IPS DF 6.9 (cell line): Measurements from ENCODE around the gene ZFPM1.

Source experiments
- DNase-seq: peaks from one replicate; pipeline ENCODE4 v3.0.0-alpha.2; 2013; ENCODE audit warnings: low read depth, low spot score
- H3K27ac ChIP-seq: one replicate; pipeline ENCODE4 v1.5.1; 2013; ENCODE audit warnings: low read length, control low read depth
- H3K27me3 ChIP-seq: 2 replicates; pipeline ENCODE4 v1.6.1; 2013; ENCODE audit warnings: mild to moderate bottlenecking, low read length; ENCODE audit not compliant: control insufficient read depth, insufficient read depth
- H3K36me3 ChIP-seq: 2 replicates; pipeline ENCODE4 v1.6.1; 2013; ENCODE audit warnings: low read length; ENCODE audit not compliant: control insufficient read depth, insufficient read depth
- H3K4me1 ChIP-seq: 2 replicates; pipeline ENCODE4 v1.6.1; 2013; ENCODE audit warnings: low read length; ENCODE audit not compliant: control insufficient read depth, insufficient read depth
- H3K4me3 ChIP-seq: 2 replicates; pipeline ENCODE4 v1.5.1; 2013; ENCODE audit warnings: mild to moderate bottlenecking, low read length
- H3K9me3 ChIP-seq: 2 replicates; pipeline ENCODE4 v1.6.1; 2013; ENCODE audit warnings: low read length, inconsistent platforms; ENCODE audit not compliant: control insufficient read depth, insufficient read depth
- WGBS: extraction: QIAGEN DNeasy Blood & Tissue Kit; methylation state at CpG from one replicate; pipeline ENCODE4 v1.1.7; 2013; ENCODE audit warnings: mixed read lengths, missing lambda C conversion rate; ENCODE audit not compliant: insufficient read length, insufficient coverage; 5-methylcytosine and 5-hydroxymethylcytosine counted together

Gene ZFPM1

DNA sequence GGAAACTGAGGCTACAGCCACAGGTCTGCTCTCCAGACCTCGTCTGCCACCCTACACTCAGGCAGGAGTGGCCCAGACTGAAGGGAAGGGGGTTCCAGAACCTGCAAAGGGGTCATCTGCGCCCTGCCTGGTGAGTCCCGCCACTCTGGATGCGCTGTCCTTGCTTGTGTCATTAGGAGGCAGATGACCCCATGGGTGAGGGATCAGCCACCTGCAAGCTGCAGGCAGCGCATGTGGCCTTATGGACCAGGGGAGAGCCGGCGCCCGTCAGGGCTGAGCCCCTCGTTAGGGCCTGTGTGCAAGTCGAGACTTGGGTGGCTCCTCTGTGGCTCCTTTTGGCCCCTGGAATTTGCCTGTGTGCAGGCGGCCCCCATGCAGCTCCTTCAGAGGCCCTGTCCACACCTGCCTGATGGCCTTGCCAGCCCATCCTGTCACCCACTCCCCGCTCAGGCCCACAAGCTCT lies 5.7 kb downstream of the ZFPM1 start:
- Histone ChIP-seq H3K9me3 (no peaks in the 10 kb centered on the region), H3K4me3 (no peak overlapping the region), H3K4me1 (peaks cover 11% of the 10 kb centered on the region), H3K27ac (no peak overlapping the region), H3K36me3 (no peaks in the 10 kb centered on the region), H3K27me3 (peaks cover 28% of the 10 kb centered on the region)
- no CpG with 5 or more reads among the region's 12 CpGs for WGBS
- DNase-seq: no peak

DNA sequence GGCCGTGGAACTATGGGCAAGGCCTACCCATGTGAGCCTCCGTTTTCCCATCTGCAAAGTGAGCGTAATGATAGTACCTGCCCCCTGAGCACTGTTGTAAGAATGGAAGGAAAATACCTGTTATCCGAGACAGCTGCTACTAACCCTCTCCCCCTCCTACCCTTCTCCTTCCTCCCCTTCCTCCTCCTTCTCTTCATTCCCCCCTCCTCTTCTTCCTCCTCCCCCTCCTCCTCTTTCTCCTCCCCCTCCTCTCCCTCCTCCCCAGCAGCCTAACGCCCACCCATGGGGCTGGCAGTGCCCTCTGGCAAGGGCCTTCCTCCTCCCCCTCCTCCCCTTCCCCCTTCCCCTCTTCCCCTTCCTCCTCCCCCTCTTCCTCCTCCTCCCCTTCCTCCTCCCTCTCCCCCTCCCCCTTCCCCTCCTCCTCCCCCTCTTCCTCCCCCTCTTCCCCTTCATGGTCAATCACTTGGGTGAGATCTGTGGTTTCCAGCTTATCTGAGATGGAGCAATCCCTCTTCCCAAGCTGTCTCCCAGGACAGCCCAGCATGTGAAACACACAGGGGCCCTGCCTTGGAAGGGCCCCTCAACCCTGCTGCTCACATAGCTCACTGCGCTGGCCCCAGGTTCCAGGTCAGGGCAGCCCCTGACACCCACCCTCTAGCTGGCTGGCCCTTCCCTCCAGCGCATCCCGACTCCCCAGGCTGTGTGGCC lies 6.4 kb downstream of the ZFPM1 start:
- Histone ChIP-seq H3K4me1 (peaks cover 7% of the 10 kb centered on the region), H3K4me3 (no peak overlapping the region), H3K9me3 (no peaks in the 10 kb centered on the region), H3K36me3 (no peaks in the 10 kb centered on the region), H3K27me3 (peaks cover 20% of the 10 kb centered on the region), H3K27ac (no peak overlapping the region)
- no CpG with 5 or more reads among the region's 8 CpGs for WGBS
- no peak for DNase-seq

DNA sequence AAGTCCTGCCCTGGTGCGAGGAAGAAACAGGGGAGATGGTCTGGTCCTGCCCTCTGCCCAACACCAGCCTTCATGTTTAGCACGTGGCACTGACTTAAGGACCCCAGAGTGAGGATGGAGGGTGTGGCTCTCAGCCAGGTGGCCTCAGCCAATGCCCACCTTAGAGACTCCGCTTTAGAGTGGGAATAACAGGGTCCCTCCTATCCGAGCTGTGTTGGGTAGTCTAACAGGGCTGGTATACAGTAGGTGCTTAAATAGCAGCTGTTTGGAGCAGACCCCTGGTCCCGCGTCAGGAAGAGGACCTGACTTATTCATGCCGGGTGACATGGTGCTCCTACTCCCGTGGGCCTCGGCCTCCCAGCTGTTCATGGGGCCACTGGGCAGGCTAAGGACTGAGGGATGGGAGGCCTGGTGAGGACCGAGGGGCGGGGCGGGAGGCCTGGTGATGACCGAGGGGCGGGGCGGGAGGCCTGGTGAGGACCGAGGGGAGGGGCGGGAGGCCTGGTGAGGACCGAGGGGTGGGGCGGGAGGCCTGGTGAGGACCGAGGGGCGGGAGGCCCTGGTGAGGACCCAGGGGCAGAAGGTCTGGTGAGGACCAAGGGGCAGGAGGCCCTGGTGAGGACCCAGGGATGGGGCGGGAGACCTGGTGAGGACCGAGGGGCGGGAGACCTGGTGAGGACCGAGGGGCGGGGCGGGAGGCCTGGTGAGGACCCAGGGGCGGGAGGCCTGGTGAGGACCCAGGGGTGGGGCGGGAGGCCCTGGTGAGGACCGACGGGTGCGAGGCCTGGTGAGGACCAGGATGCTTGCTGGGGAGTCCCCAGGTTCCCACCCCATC lies 7.6 kb downstream of the ZFPM1 start:
- H3K4me3 ChIP-seq: no peak overlapping the region
- no CpG with 5 or more reads among the region's 32 CpGs for whole genome bisulfite sequencing
- peaks cover 6% of the 10 kb centered on the region for H3K4me1 ChIP-seq
- no peak for DNase-seq
- H3K27me3 ChIP-seq: peaks cover 14% of the 10 kb centered on the region; the same call in 1 of the 2 replicates
- no peaks in the 10 kb centered on the region for H3K9me3 ChIP-seq
- H3K36me3 ChIP-seq: no peaks in the 10 kb centered on the region
- no peak overlapping the region for H3K27ac ChIP-seq

DNA sequence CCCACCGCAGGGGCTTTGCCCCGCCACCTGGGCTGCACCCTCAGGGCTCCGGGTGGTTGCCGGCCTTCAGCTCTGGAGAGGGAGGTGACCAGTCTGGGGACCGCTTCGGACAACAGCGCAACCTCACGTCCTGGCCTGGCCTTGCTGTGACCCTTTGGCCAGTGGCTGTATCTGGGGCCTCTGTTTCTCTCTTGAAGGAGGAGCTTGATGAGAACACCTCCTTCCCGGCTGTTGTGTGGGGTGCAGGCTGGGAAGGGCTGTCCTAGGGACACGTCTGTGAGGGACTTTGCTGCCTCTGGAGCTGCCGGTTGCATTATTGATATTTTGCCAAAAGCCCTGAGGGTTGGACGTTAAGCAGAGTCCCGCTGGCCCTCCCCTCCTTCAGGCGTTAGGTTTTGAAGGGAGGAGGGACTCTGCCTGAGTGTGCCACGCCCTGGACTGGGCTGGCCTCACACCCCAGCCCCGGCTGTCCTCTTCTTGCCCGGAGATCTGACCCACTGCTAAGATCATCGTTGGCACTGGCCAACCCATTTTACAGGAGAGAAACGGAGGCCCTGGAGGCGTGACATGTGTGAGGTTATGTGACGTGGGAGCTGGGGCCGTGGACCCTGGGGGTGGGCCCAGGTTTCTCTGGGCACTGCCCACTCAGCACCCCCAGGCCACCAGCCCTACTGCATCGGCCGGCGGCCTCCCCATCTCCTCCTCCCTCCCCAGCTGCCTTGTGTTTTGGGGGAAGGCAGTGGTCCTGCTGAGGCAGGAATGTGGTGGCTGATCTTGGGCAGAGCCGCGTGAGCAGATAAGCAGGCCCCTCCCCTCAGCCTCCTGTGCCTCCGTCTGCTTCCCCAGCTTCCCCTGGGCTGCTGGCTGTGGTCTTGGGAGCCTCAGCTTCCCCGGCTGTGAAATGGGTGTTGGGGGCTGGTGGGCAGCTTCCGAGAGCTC lies 8.5 kb downstream of the ZFPM1 start:
- H3K4me1 ChIP-seq: peaks cover 6% of the 10 kb centered on the region
- H3K9me3 ChIP-seq: no peaks in the 10 kb centered on the region
- H3K4me3 ChIP-seq: no peak overlapping the region
- no peaks in the 10 kb centered on the region for H3K36me3 ChIP-seq
- no CpG with 5 or more reads among the region's 30 CpGs for WGBS
- H3K27me3 ChIP-seq: peaks cover 8% of the 10 kb centered on the region; the same call in 1 of the 2 replicates
- H3K27ac ChIP-seq: no peak overlapping the region
- peak; percentile 45 for DNase-seq

DNA sequence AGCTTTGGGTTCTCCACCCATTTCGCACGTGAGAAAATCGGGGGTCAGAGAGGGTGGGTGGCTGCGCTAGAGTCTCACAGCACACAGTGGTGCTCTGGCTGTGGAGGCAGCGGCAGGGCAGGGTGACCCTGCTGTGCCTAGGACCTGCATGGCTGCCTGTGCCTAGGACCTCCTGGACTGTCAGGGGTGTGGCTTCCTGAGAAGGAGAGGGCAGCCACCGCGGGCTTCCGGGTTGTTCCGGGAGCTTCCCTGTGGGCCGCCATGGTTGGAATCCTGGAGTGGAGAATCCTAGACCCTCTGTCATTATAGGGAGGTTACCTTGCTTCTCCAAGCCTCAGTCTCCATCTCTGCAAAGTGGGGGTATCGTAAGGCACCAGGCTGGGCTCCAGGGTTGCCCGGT lies 9.3 kb downstream of the ZFPM1 start:
- no peak for DNase-seq
- no CpG with 5 or more reads among the region's 12 CpGs for WGBS
- H3K4me3 ChIP-seq: no peak overlapping the region
- peaks cover 6% of the 10 kb centered on the region for H3K4me1 ChIP-seq
- no peaks in the 10 kb centered on the region for H3K9me3 ChIP-seq
- peaks cover under 1% of the 10 kb centered on the region; the same call in 1 of the 2 replicates for H3K27me3 ChIP-seq
- H3K36me3 ChIP-seq: no peaks in the 10 kb centered on the region
- no peak overlapping the region for H3K27ac ChIP-seq

DNA sequence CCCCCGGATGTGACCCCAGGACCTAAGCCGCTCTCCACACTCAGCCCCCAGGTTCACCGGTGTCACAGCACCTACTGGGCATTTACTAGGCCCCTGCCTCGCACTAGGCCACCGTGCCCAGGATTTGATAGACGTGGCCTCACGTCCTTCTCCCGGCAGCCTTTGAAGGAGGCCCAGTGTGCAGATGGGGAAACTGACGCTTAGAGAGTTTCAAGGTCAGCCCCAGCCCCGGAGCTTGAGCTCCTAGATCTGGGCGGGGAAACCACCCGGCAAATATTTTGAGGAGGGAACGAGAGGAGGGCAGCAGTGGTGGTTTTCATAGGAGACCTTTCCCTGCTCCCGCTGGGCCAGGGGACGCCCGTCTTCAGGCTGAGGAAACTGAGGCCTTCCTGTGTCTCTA lies 10.3 kb downstream of the ZFPM1 start:
- Histone ChIP-seq H3K27me3 (no peaks in the 10 kb centered on the region), H3K9me3 (no peaks in the 10 kb centered on the region), H3K4me3 (no peak overlapping the region), H3K36me3 (no peaks in the 10 kb centered on the region), H3K4me1 (peaks cover 11% of the 10 kb centered on the region), H3K27ac (no peak overlapping the region)
- no CpG with 5 or more reads among the region's 16 CpGs for WGBS
- no peak for DNase-seq

DNA sequence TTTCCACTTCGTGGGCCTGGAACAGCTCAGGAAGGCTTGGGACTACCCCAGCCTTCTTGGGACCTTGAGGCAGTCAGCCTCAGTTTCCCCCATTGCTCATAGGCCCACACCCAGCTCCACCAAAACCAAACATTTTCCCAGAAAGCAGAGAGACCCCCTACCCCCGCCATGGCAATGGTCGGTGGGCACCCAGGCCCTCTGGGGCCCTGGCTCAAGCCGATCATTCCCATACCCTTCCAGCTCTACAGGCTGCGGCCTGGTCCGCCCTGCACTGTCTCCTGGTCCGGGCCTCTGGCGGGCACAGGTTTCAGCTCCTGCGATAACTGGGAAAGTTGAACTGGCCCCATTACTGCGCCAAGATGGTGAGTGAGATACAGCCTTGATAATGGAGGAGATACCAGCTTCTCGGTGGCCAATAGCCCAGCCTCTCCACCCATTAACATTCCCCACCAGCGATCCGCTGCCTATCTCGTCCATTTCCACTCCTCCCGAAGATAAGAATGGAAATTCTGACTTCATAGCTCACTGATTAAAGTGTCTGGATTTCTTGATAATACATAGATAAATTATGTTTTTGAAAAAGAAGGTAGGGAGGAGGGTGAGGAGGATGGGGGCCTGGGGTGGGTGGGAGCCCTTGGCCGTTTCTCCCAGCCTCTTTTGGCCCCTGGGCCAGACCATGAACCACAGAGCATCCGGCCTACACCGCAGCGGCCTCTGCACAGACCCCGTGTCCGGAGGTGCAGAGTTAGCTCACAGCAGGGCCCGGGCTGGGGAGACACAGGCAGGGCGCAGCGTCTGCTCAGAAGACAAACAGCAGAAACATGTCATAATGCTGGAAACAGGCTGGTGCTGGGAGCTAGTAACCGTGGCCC lies 11.6 kb downstream of the ZFPM1 start:
- Histone ChIP-seq H3K27ac (no peak overlapping the region), H3K9me3 (no peaks in the 10 kb centered on the region), H3K4me1 (peaks cover 13% of the 10 kb centered on the region), H3K27me3 (no peaks in the 10 kb centered on the region), H3K4me3 (no peak overlapping the region), H3K36me3 (no peaks in the 10 kb centered on the region)
- no CpG with 5 or more reads among the region's 25 CpGs for WGBS
- no peak for DNase-seq

DNA sequence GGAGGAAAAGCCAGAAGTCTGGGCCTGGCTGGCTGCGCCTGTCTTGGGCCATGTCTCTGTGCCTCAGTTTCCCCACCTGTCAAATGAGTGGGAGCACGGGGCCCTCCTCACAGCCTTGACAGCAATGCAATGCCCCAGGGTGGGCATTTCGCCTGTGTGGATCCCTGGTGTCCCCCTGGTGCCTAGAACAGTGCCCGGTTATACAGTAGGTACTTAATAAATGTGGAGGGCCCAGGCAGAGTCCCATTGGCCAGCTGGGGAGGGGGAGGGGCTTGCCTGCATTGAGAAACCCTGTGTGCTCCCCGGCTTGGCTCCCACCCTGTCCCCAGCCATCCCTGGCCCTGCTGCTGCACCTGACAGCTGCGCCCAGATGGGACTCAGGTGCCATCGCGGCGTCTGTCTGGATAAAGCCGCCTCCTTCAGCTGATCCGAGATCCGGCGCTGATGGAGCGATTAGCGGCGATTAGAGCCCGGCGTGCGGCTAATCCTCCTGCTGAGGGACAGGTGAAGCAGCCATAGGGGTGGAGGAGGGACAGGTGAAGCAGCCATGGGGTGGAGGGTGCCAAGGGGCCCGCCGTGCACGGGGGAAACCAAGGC lies 12.4 kb downstream of the ZFPM1 start:
- no CpG with 5 or more reads among the region's 22 CpGs for WGBS
- H3K9me3 ChIP-seq: no peaks in the 10 kb centered on the region
- no peaks in the 10 kb centered on the region for H3K36me3 ChIP-seq
- no peaks in the 10 kb centered on the region for H3K27me3 ChIP-seq
- no peak overlapping the region for H3K4me3 ChIP-seq
- no peak for DNase-seq
- peaks cover 13% of the 10 kb centered on the region for H3K4me1 ChIP-seq
- H3K27ac ChIP-seq: no peak overlapping the region

DNA sequence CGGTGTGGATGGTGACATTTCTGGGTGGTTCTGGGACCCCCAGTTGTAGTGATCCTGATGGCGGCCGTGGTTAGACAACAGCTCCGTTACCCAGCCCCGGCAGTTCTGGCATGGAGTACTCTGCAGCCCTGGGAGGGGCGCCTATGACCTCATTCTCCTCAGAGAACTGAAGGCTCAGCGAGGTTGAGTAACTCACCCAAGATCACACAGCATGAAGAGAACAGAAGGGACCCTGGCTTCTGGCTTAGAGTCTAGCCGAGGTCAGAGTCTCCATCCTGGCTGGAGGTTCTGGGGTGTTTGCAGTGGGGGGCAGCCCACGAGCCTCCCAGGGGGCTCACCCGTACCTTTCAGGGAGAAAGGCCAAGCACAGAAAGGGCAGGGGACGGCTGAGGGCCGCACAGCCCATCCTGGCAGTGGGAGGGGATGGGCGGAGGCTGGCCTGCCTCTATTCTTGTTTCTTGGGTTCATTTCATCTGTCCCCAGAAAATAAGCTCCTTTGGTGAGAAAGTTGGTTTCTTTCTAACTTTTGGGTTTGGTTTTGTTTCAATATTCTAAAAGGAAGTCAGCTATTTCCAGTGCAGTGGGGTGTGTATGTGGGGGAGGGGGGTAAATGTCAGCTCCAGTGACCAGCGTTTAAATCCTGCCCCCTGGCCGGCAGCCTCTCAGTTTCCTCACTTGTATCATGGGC lies 13.2 kb downstream of the ZFPM1 start:
- DNase-seq: no peak
- WGBS: no CpG with 5 or more reads among the region's 15 CpGs
- Histone ChIP-seq H3K4me3 (no peak overlapping the region), H3K36me3 (no peaks in the 10 kb centered on the region), H3K27me3 (no peaks in the 10 kb centered on the region), H3K4me1 (peaks cover 13% of the 10 kb centered on the region), H3K27ac (no peak overlapping the region), H3K9me3 (no peaks in the 10 kb centered on the region)
